Sciatic nerve (tissue), 2 donors: Measurements from ENCODE around the gene NFYB. TPM values are rescaled to one million over a fixed set of nuclear protein-coding genes. Genes with fewer than 3 reads are reported as not detected.
"Not testable (repeated sequence)": the region's sequence is repeated elsewhere in the genome, so short reads cannot be mapped to it uniquely, and the experiment has no call there.

Experiments used
- ATAC-seq: fragments of 200-7000 bp; cut with Tn5 transposase; one replicate; pipeline ENCODE4 v1.9.1; 2020; ENCODE audit warnings: mild to moderate bottlenecking, moderate library complexity
- DNase-seq: peaks from one replicate; pipeline ENCODE4 v3.0.0-alpha.2; 2020; ENCODE audit warnings: low spot score
- intact Hi-C: fragments of 100-400 bp; cut with DNase I; formaldehyde crosslinking; loops from one replicate; pipeline ENCODE4 v1.14.2; 2022
- total RNA-seq: library from RNA; stranded (reverse); fragmentation: NEBNext Ultra II Directional; extraction: Animal tissue kit (Norgen Biotek cat#: 25700); gene quantifications from one replicate; pipeline ENCODE4 v1.2.1, GENCODE V29; 2021
- donor health status: DM: no; HTN: no; CAD: no.
- donor health status: DM: no; HTN: no; CAD: no.

The NFYB gene
- total RNA-seq = 47.9 TPM

DNA sequence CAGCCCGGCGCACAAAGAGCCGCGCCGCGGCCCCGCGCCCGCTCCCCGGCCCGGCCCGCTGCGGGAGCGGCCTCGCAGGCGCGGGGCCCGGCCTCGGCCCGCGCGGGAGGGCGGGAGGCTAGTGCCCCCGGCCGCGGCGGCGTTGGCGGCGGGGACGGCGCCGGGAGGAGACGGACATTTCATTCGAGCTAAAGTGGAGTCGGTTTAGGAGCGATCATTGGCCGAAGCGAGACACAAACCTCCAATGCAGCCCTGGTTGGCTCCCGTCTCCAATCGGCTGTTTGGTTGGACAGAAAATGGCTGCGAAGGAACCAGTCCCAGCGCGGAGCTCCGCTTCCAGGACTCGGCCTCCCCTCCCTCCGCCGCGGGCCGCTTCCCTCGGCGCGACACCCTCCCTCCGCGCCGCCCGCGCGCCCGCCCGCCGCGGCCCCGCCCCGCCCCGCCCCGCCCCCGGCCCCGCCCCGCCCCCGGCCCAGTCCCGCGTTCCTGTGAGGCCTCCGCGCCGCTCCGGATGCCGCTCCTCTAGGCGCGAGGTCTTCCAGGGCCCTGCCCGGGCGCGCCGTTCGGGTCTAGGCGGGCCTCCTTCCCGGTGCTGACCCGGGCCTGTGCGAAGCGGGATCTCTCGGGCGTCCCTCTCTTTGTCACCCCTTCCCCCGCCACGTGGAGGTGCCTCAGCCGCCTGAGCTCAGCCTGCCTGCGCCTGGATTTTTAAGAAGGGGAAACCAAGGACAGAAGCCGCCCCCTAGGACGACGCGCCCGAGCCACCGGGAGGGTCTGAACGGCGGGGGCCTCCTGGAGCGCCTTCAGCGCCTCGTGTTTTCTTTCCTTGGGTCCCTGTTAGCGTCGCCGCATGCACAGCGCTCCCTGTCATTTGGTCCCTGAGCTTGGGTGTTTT, at the start of gene NFYB:
Gene NFYB, minus strand, starts transcription at position 309 of the 895 bp plus-strand sequence. CDS start 2,757 bp downstream, outside the sequence.
- intact Hi-C loops = no loop called here
- ATAC-seq (peak; percentile 94), DNase-seq (peak; percentile 95)

DNA sequence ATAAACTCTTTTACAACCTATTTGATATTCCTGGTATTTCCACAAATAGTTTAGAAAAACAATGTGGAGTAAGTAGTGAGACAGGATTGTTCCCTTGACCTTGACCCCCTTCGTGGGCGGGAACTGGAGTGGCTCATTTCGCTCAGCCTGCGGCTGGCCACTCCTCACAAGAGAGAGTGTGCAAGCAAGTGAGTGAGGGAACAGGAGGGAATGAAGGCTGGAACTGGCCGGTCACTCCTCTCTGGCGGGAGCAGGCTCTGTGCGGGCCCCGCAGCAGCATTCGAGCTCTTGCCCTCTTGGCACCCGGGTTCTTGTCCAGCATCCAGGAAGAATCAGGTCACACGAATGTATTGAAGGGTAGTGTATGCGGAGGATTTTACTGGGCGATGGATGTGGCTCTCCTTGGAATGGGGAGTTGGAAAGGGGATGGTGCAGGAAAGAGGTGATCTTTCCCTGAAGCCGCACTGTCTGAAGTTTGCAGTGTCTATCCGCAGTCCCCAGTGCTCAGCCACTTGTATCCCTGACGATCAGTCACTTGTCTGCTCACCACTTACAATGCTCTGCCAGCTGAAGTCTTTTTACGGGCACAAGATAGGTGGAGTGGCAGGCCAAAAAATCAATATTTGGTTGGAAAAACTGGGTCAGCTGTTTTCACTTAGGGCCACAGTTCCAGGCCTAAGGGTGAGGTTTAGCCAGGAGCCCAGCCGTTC, 49.6 kb upstream of the NFYB start:
- no peak for DNase-seq
- intact Hi-C loops = no loop called here

DNA sequence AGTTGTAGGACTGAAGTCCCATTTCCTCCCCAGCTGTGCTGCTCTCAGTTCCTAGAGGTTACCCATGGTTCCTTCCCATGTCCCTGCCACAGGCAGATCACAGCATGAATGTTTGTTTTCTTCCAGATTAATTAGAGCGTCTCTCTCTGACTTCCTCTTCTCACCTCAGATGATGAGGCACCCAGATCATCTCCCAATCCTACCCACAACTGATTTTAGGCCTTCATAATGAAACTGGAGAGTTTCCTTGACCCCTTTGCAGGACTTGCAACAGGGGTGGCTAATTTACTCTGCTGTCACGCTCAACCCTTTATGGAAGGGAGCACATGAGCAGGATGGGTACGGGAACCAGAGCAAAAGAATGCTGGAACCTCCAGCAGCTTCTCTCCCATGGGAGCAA, 45.4 kb upstream of the NFYB start:
- ATAC-seq = no peak
- intact Hi-C loops = no loop called here
- no peak for DNase-seq

More for the DNA sequence above, 49.6 kb upstream of the NFYB start:
- ATAC-seq = no peak

DNA sequence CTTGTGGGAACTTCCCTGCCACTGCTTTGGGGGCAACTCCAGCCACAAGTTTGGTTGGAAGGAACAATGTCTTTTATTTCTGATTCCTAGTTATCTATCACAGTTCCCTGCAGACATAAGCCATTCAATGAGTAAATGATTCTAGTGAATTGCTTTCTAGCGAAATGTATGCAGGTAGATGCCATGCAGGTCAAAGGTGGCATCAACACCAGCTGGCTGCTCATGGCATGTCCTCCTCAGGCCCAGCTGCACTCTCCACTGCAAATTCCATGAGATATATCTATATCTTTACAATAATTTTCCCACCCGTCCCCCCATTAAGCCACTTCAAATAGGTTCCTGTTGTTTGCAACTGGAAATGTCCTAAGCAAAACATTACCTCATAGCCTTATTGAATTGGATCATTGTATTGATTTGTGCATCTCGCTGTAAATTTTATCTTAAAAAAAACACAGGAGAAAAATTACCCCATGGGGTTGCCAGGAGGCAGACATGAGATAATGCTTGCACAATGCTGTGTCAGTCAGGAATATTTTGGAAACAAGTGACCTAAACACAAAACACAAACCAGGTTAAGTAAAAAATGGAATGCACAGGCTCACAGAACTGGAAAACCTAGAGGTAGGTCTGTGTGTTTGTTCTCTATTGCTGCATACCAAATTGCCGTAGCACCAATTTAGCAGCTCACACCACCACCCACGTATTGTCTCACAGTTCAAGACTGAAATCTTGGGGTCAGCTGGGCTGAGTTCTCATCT, 44.8 kb upstream of the NFYB start:
- ATAC-seq (no peak), DNase-seq (no peak)
- intact Hi-C loops = no loop called here

DNA sequence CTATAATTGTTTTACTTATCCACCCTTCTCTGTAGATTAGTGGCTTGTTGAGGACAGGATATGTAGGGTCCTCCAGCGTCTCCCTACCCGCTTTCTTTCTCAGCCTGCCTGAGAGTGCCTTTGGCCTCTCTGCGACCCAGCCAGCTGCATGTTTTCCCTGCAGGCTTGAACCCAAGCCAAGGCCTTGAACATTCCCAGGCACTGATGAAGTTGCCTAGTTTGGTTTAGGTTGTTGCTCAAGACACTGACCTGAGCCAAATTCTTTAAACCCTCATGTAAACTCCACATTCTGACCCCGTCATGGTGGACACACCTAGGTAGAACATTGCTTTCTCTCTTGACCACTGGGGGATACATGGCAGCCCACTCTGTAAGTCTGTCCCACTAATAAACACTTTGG, 44.1 kb upstream of the NFYB start:
- DNase-seq (peak; percentile 79), ATAC-seq (peak; percentile 70)
- intact Hi-C loops = no loop called here

DNA sequence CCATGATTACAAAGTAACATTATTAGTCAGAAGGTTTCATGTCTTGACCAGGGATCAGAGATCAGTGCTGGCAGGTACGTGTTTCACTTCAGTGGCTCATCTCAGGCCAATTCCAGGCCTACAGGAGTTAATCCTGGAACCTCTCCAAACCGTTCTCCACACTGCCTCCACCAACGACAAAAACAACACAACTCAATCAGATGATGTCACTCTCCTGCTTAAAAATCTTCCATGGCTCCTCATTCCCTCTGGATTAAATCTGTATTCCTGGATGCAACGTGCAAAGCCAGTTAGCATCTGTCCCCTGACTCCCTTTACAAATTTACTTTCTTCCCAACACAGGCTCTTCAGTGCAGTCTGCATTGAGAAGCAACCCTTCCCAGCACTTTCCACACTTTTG, 43.3 kb upstream of the NFYB start:
- DNase-seq (no peak), ATAC-seq (no peak)
- intact Hi-C loops = no loop called here

DNA sequence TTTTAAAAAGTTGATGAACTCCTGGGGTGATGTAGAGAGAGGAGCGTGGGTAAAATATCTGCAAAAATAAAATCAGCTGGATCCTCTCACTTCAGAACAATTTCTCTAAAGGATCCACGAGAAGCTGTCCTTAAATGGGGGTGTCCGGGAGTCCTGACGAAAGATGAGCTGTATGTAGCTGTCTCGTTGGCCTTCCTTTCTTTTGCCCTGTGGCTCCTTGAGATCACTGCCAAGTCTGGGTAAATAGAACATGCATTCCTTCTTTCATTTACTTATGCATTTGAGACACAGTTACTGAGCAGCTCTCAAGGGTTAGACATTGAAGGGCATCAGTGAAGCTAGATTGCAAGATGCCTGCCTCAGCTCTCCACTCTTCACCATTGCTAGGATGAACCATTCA, 42.4 kb upstream of the NFYB start:
- no peak for DNase-seq
- ATAC-seq = no peak
- intact Hi-C loops = no loop called here

DNA sequence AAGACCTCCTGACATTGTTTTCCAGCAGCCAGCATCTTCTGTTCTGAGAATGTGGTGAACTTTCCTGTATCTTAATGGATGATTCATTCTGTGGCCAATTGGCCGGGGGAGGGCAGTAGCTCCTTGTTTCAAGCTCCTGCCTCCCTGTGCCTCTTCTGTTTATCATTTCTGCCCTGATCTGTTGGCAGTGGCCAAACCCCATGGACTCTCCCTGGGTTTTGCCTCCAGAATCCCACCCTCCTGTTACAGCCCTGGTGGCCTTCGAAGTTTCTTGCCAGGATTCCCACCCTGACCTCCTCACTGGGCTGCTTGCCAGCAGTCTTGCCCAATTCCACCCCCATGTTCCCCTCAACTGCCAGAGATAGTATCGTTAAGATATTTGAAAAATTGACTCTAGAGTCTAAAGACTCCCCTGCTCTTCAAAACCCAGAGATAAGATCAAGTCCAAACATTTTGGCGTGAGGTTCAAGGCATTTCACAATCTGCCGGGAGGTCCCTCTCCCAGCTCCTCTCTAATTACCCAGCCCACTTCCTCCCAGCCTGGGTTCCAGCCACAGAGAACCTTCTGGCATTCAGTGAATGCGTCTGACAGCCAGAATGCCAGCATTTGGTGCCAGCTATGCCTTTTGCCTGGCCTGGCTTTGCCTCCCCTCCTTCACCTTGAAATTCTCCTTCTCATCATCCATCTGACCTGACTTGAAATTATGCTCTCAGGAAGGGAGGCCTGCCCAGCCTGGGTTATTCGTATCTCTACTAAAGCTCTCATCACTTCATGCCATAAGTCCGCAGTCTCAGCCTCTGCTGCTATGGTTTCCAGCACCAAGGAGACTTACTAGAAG, 39.9 kb upstream of the NFYB start:
- ATAC-seq = peak; percentile 92
- peak; percentile 87 for DNase-seq
- intact Hi-C loops = no loop called here

DNA sequence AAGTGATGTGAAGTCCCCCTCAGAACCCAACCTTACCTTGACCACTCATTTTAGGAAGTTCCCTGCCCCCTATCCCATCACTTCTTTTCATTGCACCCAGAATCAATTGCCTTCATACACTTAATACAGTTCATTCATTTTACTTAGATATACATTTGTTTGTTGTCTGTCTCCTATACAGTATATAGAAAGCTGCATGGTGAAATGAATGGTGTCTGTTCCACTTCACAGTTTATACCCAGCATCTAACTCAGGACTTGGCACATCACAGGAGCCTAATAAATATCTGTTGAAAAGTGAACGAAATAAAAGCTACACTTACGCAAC, 39.3 kb upstream of the NFYB start:
- ATAC-seq = no peak
- no peak for DNase-seq
- intact Hi-C loops = no loop called here

DNA sequence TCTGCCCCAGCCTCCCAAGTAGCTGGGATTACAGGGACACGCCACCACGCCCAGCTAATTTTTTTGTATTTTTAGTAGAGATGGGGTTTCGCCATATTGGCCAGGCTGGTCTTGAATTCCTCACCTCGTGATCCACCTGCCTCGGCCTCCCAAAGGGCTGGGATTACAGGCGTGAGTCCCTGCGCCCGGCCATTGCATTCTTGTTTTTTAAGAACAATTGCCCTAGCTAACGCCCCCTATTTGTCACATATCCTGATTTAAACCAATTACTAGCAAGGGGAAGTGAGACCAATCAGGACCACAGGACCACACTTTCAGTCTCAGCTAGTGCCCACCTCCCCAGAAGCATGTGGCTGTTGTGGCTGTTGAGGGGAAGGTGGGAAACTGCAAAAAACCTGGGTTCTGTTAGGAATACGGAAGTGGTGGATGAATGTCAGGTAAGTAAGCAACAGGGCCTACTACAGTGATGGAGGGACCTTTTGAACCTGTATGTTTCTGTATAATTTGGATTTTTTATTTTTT, 37.8 kb upstream of the NFYB start:
- intact Hi-C loops = no loop called here
- ATAC-seq (no peak), DNase-seq (no peak)

DNA sequence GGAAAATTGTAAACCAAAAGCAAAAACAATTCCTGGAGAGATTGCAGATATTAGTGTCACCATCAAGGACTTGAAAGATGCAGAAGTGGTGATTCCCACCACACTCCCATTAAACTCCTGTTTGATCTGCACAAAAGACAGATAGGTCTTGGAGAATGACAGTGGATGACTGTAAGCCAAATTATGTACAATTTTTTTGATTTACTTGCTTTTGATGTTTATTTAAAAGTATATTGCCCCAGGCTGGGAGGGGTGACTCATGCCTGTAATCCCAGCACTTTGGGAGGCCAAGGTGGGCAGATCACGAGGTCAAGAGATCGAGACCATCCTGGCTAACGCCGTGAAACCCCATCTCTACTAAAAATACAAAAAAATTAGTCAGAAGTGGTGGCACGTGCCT, 35.8 kb upstream of the NFYB start:
- ATAC-seq, DNase-seq, intact Hi-C loops: not testable (repeated sequence)

DNA sequence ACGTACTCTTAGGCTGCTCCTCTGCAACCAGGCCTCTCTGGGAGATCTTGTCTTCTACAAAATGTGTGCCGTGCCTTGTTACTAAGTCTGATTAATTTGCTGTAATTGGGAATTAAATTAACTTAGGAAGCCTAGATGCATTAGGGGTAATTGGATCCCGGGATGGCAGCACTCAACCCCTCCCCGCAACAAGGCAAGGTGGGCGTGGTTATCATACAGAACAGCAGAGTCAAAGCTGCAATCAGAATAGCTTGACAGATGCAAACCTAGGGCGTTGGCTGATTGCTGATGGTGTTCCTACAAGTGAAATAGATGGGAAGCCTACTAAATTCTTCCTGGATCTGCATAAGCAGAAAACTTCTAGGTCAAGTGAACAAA, 34.5 kb upstream of the NFYB start:
- no peak for DNase-seq
- no peak for ATAC-seq
- intact Hi-C loops = no loop called here

DNA sequence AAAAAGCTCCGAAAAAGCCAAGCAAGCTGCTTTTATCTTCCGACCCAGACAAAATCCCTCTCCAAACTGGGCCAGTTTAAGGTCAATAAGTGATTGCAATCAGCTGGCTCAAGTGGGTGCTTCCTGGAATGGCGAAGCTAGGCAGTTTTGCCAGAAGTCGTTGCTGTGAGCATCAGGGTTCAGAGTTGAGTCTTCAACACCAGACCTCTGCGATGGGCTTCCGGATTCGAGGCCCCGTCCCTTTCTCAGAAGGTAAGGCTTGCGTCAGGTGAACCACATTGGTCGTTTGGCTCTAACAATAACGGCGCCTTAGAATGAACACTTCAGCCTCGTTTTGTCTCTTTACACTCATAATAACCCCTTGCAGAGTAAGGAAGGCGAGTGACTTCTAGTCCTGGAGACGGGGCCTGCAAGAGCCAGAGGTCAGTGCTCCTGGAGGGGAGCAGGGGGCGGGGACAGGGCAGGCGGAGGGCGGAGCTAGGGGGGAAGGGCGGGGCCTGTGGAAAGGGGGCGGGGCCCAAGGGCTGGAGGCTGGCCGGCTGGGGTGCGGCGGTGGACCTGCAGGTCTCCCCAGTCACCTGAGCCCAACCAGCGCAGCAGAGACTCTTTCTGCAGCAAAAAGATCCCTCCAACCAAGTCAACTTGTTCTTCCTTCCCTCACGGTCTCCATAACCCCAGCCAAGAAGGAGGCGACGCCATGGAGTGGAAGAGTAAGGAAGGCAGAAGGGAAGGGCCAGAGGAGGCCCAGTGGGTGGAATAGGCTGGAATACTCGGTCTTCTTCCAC, 34.0 kb upstream of the NFYB start:
- DNase-seq = no peak
- intact Hi-C loops = no loop called here
- ATAC-seq = no peak

DNA sequence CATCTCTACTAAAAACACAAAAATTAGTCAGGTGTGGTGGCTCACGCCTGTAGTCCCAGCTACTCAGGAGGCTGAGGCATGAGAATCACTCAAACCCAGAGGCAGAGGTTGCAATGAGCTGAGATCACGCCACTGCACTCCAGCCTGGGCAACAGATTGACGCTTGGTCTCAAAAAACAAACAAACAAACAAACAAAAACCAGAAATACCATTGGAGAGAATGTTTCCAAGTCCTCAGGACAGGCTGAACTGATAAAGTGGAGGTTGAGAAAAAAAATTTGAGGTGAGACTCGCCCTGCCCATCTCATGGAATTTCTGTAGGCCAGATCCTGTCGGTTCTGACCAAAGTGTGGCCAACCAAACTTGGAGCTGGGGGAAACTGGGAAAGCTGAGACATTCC, 30.6 kb upstream of the NFYB start:
- DNase-seq (no peak), ATAC-seq (no peak)
- intact Hi-C loops = no loop called here

DNA sequence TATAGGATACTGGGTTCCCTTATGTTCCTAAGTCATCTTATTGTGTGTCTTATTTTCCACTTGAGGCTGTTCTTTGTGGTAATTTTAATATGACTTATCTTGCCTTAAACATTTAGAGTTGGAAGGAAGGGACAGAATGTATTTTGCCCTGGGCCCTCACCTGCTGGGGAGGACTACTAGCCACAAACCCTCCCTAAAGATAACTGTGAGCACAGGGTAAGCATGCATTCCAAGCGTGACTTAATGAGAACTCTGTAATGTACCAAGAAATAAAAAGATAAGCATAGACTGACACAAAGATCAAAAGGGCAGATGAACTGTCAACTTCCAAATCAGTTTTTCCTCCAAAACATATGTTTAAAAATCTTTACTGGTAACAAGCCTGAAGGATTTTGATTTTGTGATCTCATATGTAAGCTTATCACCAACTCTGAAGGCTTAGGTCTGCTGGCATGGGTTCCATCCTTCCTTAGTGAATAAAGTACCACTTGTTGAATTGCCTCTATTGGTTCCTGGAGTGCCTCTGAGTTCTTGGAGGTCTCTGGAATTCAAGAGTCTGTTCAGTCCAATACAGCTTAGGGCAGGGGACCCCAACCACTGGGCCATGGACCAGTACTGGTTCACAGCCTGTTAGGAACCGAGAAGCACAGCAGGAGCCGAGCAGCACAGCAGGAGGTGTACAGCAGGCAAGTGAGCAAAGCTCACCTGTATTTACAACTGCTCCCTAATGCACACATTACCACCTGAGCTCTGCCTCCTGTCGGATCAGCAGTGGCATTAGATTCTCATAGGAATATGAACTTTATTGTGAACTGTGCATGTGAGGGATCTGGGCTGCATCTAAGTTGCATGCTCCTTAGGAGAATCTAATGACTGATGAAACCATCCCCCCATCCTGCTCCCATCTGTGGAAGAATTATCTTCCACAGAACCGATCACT, 29.8 kb upstream of the NFYB start:
- no peak for DNase-seq
- intact Hi-C loops = no loop called here
- ATAC-seq = no peak

DNA sequence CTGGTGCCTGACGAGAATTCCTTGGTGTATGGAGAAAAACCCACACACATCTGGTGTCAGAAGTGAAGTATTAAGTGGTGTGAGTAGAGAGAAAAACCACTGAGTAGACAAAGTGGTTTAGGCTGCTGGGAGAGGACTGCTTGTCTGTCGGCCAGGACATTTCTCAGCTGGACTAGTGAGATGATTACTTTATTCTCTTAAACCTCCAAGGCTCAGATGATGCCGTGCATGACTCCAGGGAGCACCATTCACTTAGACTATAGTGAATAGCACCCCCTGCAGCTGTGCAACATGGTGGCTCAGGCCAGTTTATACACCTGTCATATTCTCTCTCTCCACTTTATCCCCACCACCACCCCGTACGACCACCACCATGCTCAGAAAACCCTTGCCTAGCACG, 28.5 kb upstream of the NFYB start:
- ATAC-seq = peak; percentile 39
- intact Hi-C loops = no loop called here
- no peak for DNase-seq

DNA sequence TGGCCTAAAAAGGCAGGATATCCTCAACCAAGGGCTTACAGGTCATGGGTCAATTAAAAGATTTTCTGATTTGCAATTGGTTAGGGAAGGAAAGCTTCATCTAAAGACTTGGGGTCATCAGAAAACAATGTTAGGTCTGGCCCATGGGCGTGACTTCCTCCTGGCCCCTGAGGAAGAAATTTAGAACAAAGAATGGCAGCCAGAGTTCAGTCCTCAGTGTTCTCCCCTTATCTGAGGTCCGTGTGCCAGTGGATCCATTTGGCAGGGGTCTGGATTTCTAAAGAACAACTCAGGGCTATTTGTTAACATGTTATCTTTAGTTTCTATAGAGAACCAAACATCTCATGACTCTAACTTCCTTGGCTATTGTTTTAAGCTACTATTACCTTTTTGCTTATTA, 27.8 kb upstream of the NFYB start:
- intact Hi-C loops = no loop called here
- DNase-seq (no peak), ATAC-seq (no peak)
